Activated T-helper 9 cell treated with anti-CD3 and anti-CD28 coated beads, Interleukin-2, amount 50 U/mL, for 16 hours (primary cell): ENCODE results near the gene ABHD16B.
"Not testable (repeated sequence)": the region's sequence is repeated elsewhere in the genome, so short reads cannot be mapped to it uniquely, and the experiment has no call there.

Experiments
- DNase-seq: peaks from one replicate; pipeline ENCODE4 v3.0.0-alpha.2; 2020; ENCODE audit warnings: low read depth

The ABHD16B gene

DNA sequence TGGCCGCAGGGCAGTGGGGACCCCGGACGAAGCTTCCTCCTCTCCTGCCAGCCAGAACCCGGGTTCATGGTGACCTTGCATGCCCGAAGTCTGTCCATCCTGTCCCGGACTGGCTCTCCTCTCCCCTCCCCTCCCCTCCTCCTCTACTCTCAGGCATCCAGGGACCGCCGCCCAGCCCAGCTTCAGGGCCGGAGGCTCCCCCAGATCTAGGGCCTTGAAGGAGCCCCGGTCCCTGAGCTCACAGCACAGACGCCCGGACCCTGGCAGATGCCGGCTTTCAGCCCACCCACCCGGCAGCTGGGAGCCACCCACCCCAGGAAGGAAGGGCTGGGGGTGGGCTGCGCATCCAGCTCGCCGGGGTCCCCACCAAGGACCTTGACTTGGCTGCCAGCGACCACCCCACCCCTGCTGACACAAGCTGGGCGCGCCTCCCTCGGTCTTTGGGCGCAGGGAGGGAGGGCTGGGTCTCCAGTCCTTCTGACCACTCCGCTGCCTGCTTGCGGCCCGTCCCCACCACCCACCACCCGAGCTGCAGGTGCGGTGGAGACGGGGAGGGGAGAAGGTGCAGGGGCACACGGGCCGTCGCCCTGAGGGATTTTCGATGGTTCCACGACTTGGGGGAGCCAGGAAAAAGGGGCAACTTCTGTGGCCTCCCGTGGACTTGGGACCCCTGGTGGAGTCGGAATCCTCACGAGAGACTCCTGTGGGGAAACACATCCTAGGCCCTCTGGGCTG lies 5.8 kb upstream of the ABHD16B start:
- no peak for DNase-seq

DNA sequence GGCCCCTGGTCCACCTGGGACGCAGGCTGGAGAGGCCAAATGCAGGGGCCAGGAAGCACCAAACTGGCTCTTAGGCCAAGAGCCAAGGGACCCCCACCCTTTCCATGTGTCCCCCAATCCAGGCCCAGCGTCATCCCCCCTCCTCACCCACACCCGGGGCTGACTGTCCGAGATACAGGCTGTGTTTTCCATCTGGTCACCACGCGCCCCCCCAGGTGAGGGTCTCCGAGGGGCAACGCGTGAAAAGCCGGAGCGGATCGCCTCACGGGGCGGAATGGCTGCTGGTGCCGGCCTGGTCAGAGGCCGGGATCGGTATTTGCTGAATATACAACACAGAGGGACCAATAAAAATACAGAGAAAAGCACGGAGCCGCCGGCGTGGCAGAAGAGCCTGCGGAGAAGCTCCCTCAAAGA lies 5.2 kb upstream of the ABHD16B start:
- no peak for DNase-seq

DNA sequence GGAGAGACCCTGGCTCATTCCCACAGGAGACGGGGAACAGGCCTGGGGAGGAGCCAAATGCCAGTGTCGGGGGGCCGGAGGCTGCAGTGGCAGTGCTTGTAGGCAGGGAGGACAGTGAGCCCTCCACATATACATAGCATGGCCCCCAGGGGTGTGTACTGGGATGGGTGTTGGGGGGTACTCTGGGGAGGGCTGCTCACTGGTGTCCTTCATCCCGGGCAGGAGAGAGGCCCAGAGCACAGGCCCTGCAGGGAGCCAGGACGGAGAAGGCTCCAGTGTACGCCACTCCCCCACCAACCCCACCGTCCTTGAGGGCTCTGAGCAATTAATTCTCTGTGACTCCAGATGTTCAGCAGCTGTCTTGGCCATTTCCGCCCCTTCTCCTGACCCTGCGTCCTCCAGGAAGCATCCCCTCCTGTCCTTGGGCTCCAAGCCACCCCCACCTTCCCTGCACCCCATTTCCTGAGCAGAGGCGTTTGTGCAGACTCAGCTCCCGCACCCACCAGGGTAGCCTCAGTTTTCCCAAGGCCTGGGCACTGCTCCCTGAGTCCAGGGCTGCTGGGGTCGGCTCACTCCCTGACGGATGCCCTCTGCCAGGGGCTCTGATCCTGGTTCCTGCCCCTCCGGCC lies 3.4 kb upstream of the ABHD16B start:
- DNase-seq, result no peak

DNA sequence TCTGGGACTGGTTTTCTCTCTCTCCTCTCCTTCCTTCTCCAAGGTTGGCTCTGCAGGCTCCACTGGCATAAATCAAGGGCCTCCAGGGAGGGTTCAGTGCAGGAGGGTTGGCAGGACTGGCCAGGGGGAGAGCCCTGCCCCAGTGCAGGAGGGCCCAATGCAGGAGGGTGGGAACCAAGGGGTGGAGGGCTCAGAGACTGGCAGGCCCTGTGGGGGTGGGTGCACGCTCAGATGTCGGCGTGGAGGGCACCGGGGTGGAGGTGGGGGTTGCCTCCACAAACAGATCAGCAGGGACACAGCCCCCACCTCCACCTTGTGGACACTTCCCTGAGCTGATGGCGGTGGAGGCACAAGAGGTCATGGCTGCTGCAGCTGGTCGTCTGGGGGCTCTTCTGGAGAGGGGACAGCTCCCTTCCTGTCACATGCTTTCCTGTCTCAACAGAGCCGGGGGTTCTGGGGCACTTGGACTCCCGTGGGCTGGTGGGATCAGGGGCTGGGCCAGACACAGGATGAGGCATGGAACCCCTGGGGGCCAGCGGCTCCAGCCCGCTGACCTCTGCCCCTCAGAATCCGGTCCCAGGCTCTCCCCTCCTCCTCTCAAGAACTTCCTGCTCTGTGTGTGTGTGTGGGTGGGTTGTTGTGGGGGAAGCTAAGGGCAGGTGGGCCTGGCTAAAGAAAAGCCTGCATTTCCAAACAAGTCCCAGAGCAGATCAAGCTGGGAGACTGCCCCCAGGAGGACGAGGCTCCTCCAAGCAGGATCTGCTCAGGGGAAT lies 2.7 kb upstream of the ABHD16B start:
- no peak for DNase-seq

DNA sequence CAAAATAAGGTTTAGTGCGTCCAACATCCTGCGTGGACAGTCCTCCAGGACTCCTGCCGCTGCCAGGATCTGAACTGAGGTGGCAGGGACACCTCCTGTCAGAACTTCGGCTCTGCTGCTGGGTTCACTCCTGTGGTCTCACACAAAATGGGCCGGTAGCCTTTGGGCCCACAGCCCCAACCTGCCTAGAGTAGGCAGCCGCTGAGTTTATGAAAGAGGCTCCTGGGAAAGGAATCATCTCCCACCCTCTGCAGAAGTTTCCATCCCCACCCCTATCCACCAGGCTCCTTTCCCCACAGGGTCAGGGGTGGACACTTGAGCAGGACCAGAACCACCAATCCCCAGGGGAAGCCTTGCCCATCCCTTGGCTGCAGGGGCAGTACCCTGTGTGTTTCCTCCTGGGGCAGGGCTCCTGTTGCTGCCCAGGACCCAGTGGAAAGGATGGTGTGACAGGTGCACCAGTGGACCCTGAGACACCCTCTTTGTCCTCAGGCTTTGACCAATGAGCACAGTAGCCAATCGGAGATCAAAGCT lies 2.1 kb upstream of the ABHD16B start:
- DNase-seq, result no peak

DNA sequence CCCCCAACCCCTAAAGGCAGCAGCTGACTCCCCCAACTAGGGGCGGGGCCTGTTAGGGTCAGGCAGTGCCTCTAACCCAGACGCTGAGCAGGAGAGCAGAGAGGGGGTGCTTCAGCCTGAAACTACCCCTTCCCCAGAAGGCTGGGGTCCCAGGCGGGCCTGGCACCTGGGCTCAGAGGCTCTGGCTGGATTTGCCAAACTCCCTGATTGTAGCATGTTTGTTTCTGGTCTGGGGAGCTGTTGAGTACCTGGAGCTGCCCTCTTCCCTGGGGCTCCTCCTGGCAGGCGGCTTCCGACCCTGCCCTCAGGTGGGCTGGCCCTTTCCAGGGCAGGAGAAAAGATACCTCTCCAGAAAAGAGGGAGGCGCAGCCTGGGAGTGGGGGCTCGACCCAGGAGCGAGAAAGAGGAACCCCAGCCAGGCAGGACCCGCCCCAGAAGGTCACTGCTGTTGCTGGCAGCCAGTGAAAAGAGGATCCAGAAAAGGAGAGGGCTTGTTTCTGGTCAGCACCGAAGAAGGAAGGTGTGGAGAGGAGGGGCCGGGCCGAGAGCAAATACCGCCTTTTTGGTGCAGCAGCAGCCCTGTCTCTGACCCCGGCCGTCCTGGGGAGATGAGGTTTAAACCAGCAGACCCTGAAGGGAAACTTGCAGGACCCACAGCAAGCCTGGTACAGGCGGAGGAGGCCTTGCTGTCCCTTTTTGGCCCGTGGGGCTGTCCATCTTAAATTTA lies 810 bp upstream of the ABHD16B start:
- DNase-seq, result no peak

DNA sequence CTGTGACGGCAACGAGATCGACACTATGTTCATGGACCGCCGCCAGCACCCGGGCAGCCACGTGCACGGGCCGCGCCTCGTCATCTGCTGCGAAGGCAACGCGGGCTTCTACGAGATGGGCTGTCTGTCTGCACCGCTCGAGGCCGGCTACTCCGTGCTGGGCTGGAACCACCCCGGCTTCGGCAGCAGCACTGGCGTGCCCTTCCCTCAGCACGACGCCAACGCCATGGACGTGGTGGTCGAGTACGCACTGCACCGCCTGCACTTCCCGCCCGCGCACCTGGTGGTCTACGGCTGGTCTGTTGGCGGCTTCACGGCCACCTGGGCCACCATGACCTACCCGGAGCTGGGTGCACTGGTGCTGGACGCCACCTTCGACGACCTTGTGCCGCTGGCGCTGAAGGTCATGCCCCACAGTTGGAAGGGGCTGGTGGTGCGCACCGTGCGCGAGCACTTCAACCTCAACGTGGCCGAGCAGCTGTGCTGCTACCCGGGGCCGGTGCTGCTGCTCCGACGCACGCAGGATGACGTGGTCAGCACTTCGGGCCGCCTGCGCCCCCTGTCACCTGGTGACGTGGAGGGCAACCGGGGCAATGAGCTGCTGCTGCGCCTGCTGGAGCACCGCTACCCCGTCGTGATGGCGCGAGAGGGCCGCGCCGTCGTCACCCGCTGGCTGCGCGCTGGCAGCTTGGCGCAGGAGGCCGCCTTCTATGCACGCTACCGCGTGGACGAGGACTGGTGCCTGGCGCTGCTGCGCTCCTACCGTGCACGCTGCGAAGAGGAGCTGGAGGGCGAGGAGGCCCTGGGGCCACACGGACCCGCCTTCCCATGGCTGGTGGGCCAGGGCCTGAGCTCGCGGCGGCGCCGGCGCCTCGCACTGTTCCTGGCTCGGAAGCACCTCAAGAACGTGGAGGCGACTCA lies 943 bp downstream of the ABHD16B start:
- no peak for DNase-seq

DNA sequence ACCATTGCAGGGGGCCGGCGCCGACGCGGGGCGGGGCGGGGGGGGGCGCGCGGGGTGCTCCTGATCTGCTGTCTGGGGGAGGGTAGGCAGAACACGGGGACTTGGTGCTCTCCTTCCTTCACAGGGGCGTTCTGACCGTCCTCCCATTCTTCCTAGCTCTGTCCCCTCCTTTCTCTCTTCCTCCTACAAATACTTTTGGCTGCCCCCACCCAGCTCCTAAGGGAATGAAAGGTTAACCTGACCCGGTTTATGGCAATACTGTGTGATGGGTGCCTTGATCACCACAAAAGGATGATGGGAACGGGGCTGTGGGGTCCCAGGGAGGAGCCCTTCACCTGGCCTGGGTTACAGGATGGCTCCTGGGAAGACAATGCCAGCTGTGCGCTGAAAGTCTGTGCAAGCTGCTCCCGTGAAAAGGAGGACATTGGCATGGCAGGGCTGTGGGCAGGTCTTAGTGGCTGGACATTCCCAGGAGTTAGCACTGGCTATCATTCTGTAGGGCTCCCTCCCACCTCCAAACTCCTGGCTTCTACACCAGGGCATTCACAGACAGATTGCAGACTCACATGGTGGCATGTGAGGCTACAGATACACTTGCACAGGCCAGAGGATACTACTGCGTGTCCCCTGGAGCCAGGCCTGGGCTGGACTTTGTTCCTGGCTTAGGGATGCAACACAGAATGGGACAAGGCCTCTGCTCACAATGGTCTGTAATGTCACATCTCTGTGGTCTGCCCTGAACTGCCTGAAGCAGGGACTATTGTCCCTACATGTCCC lies 1.9 kb downstream of the ABHD16B start:
- no peak for DNase-seq

DNA sequence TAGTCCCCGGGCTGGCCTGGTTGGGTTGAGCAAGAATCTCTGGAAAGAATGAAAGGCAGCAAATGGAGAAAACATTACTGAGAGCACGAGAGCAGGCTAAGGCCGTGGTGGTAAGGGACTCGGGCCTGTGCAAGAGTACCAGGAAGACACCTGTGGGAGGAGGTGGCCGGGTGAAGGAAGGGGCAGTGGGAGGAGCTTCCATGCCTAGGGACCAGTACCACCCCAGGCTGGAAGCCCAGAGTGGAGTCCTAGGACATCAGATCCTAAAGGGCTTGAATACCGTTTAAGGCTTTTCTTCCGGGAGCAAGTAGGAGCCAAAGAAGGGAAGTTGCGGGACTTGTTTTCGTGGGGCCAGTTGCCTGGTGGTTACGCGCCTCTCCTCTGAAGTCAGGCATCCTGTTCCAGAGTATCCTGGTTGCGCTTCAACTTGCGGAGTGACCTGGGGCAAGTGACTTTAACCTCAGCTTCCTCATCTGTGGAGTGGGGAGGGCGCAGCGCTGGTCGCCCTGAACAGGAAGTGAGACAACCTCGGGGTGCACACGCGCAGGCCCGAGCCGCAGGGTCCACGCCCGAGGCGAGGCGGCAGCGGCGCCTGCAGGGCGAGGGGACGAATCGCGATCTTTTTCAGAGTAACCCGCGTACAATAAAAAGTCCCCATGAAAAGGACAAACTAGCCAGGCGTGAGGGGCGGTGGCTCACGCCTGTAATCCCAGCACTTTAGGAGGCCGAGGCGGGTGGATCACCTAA lies 2.7 kb downstream of the ABHD16B start:
- peak; percentile 68 for DNase-seq

DNA sequence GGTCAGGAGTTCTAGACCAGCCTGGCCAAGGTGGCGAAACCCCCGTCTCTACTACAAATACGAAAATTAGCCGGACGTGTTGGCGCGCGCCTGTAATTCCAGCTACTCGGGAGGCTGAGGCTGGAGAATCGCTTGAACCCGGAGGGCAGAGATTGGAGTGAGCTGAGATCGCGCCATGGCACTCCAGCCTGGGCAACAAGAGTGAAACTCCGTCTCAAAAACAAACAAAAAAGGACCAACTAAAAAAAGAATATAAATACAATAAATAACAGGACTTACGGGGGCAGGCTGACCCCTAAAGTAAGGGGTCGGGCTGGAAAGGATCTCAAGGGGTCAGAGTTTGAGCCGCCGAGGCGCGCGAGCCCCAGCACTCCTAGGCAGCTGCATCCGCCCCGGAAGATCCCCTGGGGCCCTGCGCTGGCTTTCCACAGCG lies 3.3 kb downstream of the ABHD16B start:
- no peak for DNase-seq

DNA sequence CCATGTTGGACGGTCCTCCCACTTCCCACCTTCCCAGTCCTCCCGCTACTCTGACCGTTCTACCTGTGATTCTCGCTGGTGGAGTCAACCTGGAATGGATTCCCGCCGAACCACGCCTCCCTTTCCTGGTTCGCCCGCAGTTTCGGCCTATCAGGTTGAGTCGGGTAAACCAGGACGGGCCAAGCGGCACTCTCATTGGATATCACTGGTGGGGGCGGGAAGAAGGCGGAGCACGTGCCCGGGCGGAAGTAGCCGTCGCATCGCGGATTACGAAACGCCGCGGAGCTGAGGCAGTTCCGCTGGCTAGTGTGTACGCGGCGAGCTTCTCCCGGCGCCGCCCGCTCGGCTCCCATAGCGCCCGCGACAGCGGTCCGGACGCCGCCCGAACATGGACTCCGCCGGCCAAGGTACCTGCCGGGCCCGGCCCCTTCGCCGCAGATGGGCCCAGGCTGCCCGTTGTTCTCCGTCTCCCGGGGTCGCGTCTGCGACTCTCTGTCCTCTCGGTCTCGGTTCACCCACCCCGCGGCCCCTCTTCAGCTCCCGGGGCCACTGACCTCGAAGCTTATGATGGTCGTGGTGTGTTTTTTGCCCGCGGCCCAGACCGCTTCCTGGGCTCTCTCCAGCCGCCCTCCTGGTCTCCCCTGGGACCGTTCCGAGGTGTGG lies 3.8 kb downstream of the ABHD16B start, which contains the start of gene TPD52L2:
Gene TPD52L2, plus strand, starts transcription at position 293 of the 663 bp plus-strand sequence. Its CDS starts 96 bp downstream, at position 389.
- peak; percentile 97 for DNase-seq

DNA sequence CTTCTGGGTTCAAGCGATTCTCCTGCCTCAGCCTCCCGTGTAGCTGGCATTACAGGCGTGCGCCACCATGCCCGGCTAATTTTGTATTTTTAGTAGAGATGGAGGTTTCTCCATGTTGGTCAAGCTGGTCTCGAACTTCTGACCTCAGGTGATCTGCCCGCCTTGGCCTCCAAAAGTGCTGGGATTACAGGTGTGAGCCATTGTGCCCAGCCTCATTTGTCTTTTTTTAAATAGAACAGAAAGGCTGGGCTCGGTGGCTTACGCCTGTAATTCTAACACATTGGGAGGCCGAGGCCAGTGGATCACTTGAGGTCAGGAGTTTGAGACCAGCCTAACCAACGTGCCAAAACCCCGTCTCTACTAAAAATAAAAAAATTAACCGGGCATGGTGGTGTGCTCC lies 5.7 kb downstream of the ABHD16B start:
- DNase-seq, result not testable (repeated sequence)

DNA sequence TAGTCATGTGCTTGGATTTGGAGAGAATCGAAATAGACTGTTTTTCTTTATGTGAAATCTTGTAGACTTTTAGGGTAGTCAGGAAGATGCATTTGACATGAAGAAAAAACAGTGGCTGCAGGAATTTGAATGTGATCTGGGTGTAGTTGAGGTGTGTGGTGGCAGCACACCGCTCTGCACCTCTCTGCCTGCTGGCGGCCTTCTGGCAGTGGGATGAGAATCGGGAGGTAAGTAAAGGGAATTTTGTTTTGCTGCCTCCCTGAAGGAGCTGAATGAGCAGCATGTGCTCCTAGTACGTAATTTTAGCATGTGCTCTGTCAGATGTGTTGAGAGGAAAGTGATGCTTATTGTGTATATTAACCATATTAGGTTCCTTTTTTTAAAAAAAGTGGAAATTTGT lies 7.0 kb downstream of the ABHD16B start:
- DNase-seq, result no peak

DNA sequence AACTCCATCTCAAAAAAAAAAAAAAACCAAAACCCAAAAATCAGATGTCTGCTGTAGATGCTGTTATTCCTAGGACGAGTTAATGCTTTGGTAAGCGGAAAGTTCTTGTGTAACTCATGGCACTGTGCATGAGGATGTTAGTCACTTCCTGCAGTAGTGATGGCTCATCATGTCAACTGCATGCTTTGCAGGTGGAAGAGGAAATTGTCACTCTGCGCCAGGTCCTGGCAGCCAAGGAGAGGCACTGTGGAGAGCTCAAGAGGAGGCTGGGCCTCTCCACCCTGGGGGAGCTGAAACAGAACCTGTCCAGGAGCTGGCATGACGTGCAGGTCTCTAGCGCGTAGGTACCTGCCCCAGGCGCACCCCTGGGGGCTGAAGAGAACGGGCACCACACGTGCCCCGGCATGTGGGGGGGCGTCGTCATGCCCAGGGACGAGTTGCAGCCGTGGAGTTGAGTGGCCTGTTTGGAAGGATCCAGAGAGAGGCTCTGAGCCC lies 12.2 kb downstream of the ABHD16B start:
- no peak for DNase-seq

DNA sequence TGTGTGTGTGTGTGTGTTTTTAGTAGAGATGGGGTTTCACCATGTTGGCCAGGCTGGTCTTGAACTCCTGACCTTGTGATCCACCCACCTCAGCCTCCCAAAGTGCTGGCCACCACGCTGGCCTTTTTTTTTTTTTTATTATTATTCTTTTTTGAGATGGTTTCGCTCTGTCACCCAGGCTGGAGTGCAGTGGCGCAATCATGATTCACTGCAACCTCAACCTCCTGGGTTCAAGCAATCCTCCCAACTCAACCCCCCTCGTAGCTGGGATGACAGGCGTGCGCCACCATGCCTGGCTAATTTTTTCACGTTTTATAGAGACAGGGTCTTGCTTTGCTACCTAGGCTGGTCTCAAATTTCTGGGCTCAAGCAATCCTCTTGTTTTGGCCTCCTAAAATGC lies 12.9 kb downstream of the ABHD16B start:
- DNase-seq, result not testable (repeated sequence)

DNA sequence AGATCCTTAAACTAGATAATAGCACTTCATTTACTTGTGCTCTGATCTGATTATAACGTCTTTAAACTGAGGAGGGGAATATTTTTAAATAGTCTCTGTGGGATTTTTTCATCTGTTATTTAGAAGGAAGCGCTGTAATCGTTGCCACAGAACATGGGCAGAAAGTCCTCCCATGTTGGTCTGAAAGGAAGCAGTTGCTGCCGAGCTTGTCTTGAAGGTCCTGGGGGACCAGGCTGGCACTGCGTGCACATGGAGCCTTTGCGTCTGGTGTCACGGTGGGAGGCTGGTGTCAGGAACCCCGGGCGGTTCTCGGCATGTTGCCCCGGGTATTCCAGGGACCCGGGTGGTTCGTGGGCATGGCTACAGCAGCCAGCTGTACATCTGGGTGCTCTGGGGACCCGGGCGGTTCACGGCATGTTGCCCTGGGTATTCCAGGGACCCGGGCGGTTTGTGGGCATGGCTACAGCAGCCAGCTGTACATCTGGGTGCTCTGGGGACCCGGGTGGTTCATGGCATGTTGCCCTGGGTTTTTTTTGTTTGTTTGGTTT lies 15.3 kb downstream of the ABHD16B start:
- DNase-seq, result no peak

DNA sequence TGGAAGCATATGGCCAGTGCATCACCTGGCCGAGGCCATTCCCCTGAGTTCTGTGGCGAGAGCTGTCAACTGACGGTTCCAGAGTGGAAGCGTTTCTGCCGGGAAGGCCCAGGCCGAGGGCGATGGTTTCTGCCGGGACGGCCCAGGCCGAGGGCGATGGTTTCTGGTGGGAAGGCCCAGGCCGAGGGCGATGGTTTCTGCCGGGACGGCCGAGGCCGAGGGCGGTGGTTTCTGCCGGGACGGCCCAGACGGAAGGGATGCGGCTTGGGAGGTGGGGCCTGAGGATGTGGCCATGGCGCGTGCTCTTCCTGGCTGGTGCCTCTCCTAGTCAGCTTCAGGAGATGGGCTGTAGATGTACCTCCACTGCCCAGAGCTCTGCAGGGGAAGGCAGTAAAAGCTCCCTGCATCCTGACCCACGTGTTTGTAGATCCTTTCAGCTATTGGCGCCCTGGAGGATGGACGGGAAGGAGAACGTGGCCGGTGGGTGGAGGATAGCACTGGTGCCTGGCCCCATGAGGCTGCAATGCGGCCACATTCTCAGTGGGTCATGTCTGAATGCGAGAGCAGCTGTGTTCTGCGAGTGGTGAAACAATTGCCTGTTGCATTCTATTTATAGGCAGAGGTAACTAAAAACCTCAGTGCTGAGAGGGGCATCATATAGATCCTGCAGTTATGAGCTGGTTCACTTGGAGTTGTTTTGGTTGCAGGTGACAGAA lies 16.6 kb downstream of the ABHD16B start:
- DNase-seq, result no peak
